Activated naive CD4-positive, alpha-beta T cell treated with anti-CD3 and anti-CD28 coated beads, Interleukin-2, amount 50 U/mL, for 72 hours (primary cell): ENCODE results near the gene COQ3. TPM values are rescaled to one million over a fixed set of nuclear protein-coding genes. Genes with fewer than 3 reads are reported as not detected.

ENCODE experiments used
- ATAC-seq, 2 donors: fragments of 150-1000 bp; cut with Tn5 transposase; 2 replicates each; pipeline ENCODE4 v1.10.0; 2021; ENCODE audit warnings: mild to moderate bottlenecking in 2 of 2, moderate library complexity in 2 of 2
- DNase-seq, 2 donors: peaks; one replicate each; pipeline ENCODE4 v3.0.0; 2021 to 2022; ENCODE audit warnings: low spot score in 2 of 2
- H3K27ac Mint-ChIP-seq, 2 donors: one replicate each; pipeline ENCODE4 v1.8.0; 2022; ENCODE audit warnings: mild to moderate bottlenecking in 2 of 2, mixed read lengths in 2 of 2
- H3K36me3 Mint-ChIP-seq, 2 donors: one replicate each; pipeline ENCODE4 v1.8.0; 2022; ENCODE audit warnings: mixed read lengths in 2 of 2
- H3K9me3 Mint-ChIP-seq, 2 donors: one replicate each; pipeline ENCODE4 v1.8.0; 2022; ENCODE audit warnings: mixed read lengths in 2 of 2
- total RNA-seq, 2 donors: library from RNA; stranded (reverse); gene quantifications; one replicate each; pipeline ENCODE4 v1.2.3, GENCODE V29; 2022

Gene COQ3
- total RNA-seq: 10 to 100 TPM in 1 of 2 donors, 1 to 10 TPM in 1; 3.0 to 14.1 TPM

- ATAC-seq (peak; percentile 86 to 95), DNase-seq (peak; percentile 75 to 85)
- Mint-ChIP-seq H3K36me3 (no peaks in the 10 kb centered on the region), H3K27ac (peak within 1 kb of the TSS; percentile 93 to 99), H3K9me3 (no peaks in the 10 kb centered on the region)
These were observed at the start of gene COQ3 for GRCh38 chr6:99393698-99394531. Gene COQ3 (minus strand): TSS chr6:99394195. CDS start chr6:99394179, 16 bp downstream.

- no peaks in the 10 kb centered on the region for H3K9me3 Mint-ChIP-seq
- ATAC-seq: no peak
These were observed 40.9 kb upstream of the COQ3 start for GRCh38 chr6:99434702-99435530.

GRCh38 chr6:99432877-99433276 lies 38.9 kb upstream of the COQ3 start:
- DNase-seq: no peak
- no peak overlapping the region for H3K27ac Mint-ChIP-seq
- H3K9me3 Mint-ChIP-seq: no peaks in the 10 kb centered on the region
- H3K36me3 Mint-ChIP-seq: peaks cover 0 to 1% of the 10 kb centered on the region in 2 donors
- ATAC-seq: no peak

More at GRCh38 chr6:99434702-99435530, 40.9 kb upstream of the COQ3 start:
- no peak for DNase-seq
- Mint-ChIP-seq H3K36me3 (no peaks in the 10 kb centered on the region), H3K27ac (no peak overlapping the region)

GRCh38 chr6:99431901-99432300 lies 37.9 kb upstream of the COQ3 start:
- DNase-seq: no peak
- H3K9me3 Mint-ChIP-seq: no peaks in the 10 kb centered on the region
- H3K27ac Mint-ChIP-seq: no peak overlapping the region
- peaks cover 0 to 10% of the 10 kb centered on the region in 2 donors for H3K36me3 Mint-ChIP-seq
- no peak for ATAC-seq

GRCh38 chr6:99427988-99428387 lies 34.0 kb upstream of the COQ3 start:
- ATAC-seq: no peak

GRCh38 chr6:99426451-99426757 lies 32.4 kb upstream of the COQ3 start:
- ATAC-seq (no peak), DNase-seq (no peak)
- Mint-ChIP-seq H3K9me3 (no peaks in the 10 kb centered on the region), H3K27ac (peak overlapping the region; percentile 65 to 97), H3K36me3 (peaks cover 27 to 39% of the 10 kb centered on the region in 2 donors)

More at GRCh38 chr6:99427988-99428387, 34.0 kb upstream of the COQ3 start:
- Mint-ChIP-seq H3K27ac (peak overlapping the region in 1 of 2 donors; percentile 97), H3K36me3 (peaks cover 25 to 27% of the 10 kb centered on the region in 2 donors), H3K9me3 (no peaks in the 10 kb centered on the region)
- DNase-seq: no peak

GRCh38 chr6:99425647-99426450 lies 31.9 kb upstream of the COQ3 start:
- DNase-seq (peak; percentile 56 to 74), ATAC-seq (peak; percentile 62 to 65)
- H3K27ac Mint-ChIP-seq: peak overlapping the region; percentile 97 to 100
- no peaks in the 10 kb centered on the region for H3K9me3 Mint-ChIP-seq
- peaks cover 27 to 42% of the 10 kb centered on the region in 2 donors for H3K36me3 Mint-ChIP-seq

GRCh38 chr6:99424761-99425646 lies 31.0 kb upstream of the COQ3 start, which contains the start of gene PNISR:
Gene PNISR (minus strand): TSS chr6:99425308. CDS start chr6:99414659, 10,649 bp downstream.
- ATAC-seq (peak; percentile 87 to 94), DNase-seq (peak; percentile 79 to 88)
- H3K27ac Mint-ChIP-seq: peak within 1 kb of the TSS; percentile 97 to 100
- H3K9me3 Mint-ChIP-seq: no peaks in the 10 kb centered on the region
- peaks cover 27 to 42% of the 10 kb centered on the region in 2 donors for H3K36me3 Mint-ChIP-seq

GRCh38 chr6:99424022-99424421 lies 30.0 kb upstream of the COQ3 start:
- H3K9me3 Mint-ChIP-seq: no peaks in the 10 kb centered on the region
- ATAC-seq (no peak), DNase-seq (no peak)
- peak overlapping the region; percentile 90 to 97 for H3K27ac Mint-ChIP-seq
- peaks cover 27 to 42% of the 10 kb centered on the region in 2 donors for H3K36me3 Mint-ChIP-seq

GRCh38 chr6:99422912-99423311 lies 28.9 kb upstream of the COQ3 start:
- H3K9me3 Mint-ChIP-seq: no peaks in the 10 kb centered on the region
- DNase-seq: no peak
- H3K27ac Mint-ChIP-seq: no peak overlapping the region
- H3K36me3 Mint-ChIP-seq: peaks cover 27 to 42% of the 10 kb centered on the region in 2 donors
- no peak for ATAC-seq

GRCh38 chr6:99416892-99417767 lies 23.1 kb upstream of the COQ3 start:
- H3K27ac Mint-ChIP-seq: no peak overlapping the region
- DNase-seq (no peak), ATAC-seq (peak; percentile 34 to 76)
- peaks cover 0 to 27% of the 10 kb centered on the region in 2 donors for H3K36me3 Mint-ChIP-seq
- no peaks in the 10 kb centered on the region for H3K9me3 Mint-ChIP-seq

- ATAC-seq: no peak
- H3K36me3 Mint-ChIP-seq: peaks cover 0 to 18% of the 10 kb centered on the region in 2 donors
- H3K9me3 Mint-ChIP-seq: no peaks in the 10 kb centered on the region
- no peak for DNase-seq
- peak overlapping the region in 1 of 2 donors; percentile 8 for H3K27ac Mint-ChIP-seq
These were observed 22.2 kb upstream of the COQ3 start for GRCh38 chr6:99416226-99416625.

- DNase-seq: no peak
- H3K9me3 Mint-ChIP-seq: no peaks in the 10 kb centered on the region
- peaks cover 0 to 16% of the 10 kb centered on the region in 2 donors for H3K36me3 Mint-ChIP-seq
- no peak overlapping the region for H3K27ac Mint-ChIP-seq
- ATAC-seq: no peak
These were observed 21.5 kb upstream of the COQ3 start for GRCh38 chr6:99415446-99415845.

GRCh38 chr6:99412065-99412464 lies 18.1 kb upstream of the COQ3 start:
- DNase-seq (no peak), ATAC-seq (no peak)
- Mint-ChIP-seq H3K27ac (peak overlapping the region in 1 of 2 donors; percentile 6), H3K9me3 (no peaks in the 10 kb centered on the region), H3K36me3 (peaks cover 7 to 24% of the 10 kb centered on the region in 2 donors)

- ATAC-seq (no peak), DNase-seq (no peak)
- Mint-ChIP-seq H3K9me3 (no peaks in the 10 kb centered on the region), H3K36me3 (peaks cover 7 to 24% of the 10 kb centered on the region in 2 donors), H3K27ac (no peak overlapping the region)
These were observed 15.7 kb upstream of the COQ3 start for GRCh38 chr6:99409672-99410071.
